ENCODE data around the gene PSD.

DNA sequence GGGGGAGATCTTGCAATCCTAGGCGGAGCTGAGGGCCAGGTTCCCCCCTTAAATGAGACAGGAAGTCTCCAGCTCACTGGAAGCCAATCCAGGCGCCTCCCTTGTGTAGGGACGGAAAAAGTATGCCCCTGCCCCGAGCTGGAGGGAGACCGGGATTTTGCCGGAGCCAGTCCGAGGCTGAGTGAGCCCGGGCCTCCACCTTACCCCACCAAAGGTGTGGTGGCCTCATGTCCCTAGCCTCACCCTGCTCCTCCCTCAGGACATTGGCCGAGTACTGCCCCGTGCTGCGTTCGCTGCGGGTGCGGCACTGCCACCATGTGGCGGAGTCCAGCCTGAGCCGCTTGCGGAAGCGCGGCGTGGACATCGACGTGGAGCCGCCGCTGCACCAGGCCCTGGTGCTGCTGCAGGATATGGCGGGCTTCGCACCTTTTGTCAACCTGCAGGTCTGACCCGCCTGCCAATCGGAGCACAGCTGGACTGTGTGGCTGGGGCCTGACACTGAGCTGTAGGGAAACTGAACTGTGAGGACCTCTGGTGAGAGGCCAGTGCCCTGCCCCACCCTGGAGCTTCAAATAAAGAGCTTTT is 4.1 kb upstream of the PSD start:
- TF ChIP-seq, protein P1, sequence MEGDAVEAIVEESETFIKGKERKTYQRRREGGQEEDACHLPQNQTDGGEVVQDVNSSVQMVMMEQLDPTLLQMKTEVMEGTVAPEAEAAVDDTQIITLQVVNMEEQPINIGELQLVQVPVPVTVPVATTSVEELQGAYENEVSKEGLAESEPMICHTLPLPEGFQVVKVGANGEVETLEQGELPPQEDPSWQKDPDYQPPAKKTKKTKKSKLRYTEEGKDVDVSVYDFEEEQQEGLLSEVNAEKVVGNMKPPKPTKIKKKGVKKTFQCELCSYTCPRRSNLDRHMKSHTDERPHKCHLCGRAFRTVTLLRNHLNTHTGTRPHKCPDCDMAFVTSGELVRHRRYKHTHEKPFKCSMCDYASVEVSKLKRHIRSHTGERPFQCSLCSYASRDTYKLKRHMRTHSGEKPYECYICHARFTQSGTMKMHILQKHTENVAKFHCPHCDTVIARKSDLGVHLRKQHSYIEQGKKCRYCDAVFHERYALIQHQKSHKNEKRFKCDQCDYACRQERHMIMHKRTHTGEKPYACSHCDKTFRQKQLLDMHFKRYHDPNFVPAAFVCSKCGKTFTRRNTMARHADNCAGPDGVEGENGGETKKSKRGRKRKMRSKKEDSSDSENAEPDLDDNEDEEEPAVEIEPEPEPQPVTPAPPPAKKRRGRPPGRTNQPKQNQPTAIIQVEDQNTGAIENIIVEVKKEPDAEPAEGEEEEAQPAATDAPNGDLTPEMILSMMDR (IDR thresholded peaks at IDR 0.05; ENCODE audit: low read depth, low read length), result peak; percentile 56
- TF ChIP-seq EZH2phosphoT487 (IDR thresholded peaks at IDR 0.05; ENCODE audit: low read depth), result no peak
